Measurements from ENCODE around the gene MBNL3. TPM values are rescaled to one million over a fixed set of nuclear protein-coding genes. Genes with fewer than 3 reads are reported as not detected.

Gene MBNL3
- total and polyA plus RNA-seq, 2 donors (not counting 3 experiments of a cell fraction or from before 2014, with no cell fraction given): 1.8 to 5.6 TPM

GRCh38 chrX:132406106-132406505 lies 82.7 kb downstream of the MBNL3 start:
- Histone ChIP-seq H3K4me2 (ENCODE audit: insufficient read depth, low read length) (no peak overlapping the region), H3K9me1 (replicated peaks; ENCODE audit: control insufficient read depth, extremely low read depth, insufficient read depth, low read length) (no peaks in the 10 kb centered on the region), H3K4me3 (replicated peaks in 1 of 3; ENCODE audit: insufficient read depth in 1 of 3, low read depth in 1 of 3, low read length in 3 of 3) (no peak overlapping the region), H3K27ac (ENCODE audit: insufficient read depth, low read depth, low read length) (no peak overlapping the region), H3K36me3 (ENCODE audit: control insufficient read depth in 2 of 2, extremely low read depth in 1 of 2, insufficient read depth in 2 of 2, low read length in 2 of 2) (no peaks in the 10 kb centered on the region), H3K9me3 (replicated peaks; ENCODE audit: control insufficient read depth, insufficient read depth, low read length) (no peaks in the 10 kb centered on the region), H3K9ac (replicated peaks; ENCODE audit: extremely low read depth, insufficient read depth, low read length) (no peak overlapping the region), H3K4me1 (ENCODE audit: control insufficient read depth, extremely low read depth, insufficient read depth, low read length) (no peaks in the 10 kb centered on the region), H3K27me3 (ENCODE audit: control insufficient read depth in 2 of 2, insufficient read depth in 2 of 2, low read length in 2 of 2) (no peaks in the 10 kb centered on the region), H3K79me2 (ENCODE audit: control insufficient read depth, insufficient read depth, low read length) (no peaks in the 10 kb centered on the region), H2AFZ (ENCODE audit: low read depth, low read length) (no peak overlapping the region), H4K20me1 (replicated peaks; ENCODE audit: control insufficient read depth, extremely low read depth, insufficient read depth, low read length) (no peaks in the 10 kb centered on the region)
- dilution Hi-C loops (cut with MboI; ENCODE audit: extremely low pct_ligation_motif_present, low sequenced_read_pairs) (no loop called here), intact Hi-C loops (cut with micrococcal nuclease) (no loop called here)
- DNase-seq (ENCODE audit: low read depth, low spot score): no peak
- TF ChIP-seq MYC (IDR thresholded peaks at IDR 0.05; ENCODE audit: low read depth, low read length) (no peak), POLR2AphosphoS5 (IDR thresholded peaks at IDR 0.05; ENCODE audit: insufficient read depth, low read depth, low read length) (no peak), GATA2 (IDR thresholded peaks at IDR 0.05; ENCODE audit: insufficient read depth, insufficient read length, low read depth, low read length) (no peak), CTCF (IDR thresholded peaks at IDR 0.05; ENCODE audit: extremely low read depth in 1 of 2, insufficient read depth in 1 of 2, low read depth in 1 of 2, low read length in 2 of 2) (no peak), EZH2 (IDR thresholded peaks at IDR 0.05; ENCODE audit: borderline replicate concordance, low read depth, low read length, severe bottlenecking) (no peak), POLR2A (IDR thresholded peaks at IDR 0.05; ENCODE audit: low read depth, low read length) (no peak), FOS (IDR thresholded peaks at IDR 0.05; ENCODE audit: borderline replicate concordance, insufficient read depth, low read length) (no peak), JUN (IDR thresholded peaks at IDR 0.05; ENCODE audit: borderline replicate concordance, insufficient read depth, insufficient read length, low read depth) (no peak)
- TF ChIP-seq, protein P1, sequence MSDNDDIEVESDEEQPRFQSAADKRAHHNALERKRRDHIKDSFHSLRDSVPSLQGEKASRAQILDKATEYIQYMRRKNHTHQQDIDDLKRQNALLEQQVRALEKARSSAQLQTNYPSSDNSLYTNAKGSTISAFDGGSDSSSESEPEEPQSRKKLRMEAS (IDR thresholded peaks at IDR 0.05; ENCODE audit: insufficient read depth, insufficient read length): no peak
- ChIA-PET CTCF (interaction anchor here (0.7 kb wide), 1 partner anchor 30 kb away, joined by 3 read pairs; no protein-coding TSS in a partner anchor), POLR2A (no interaction called here)
- no peak for FAIRE-seq
- BruUV-seq (replicated peaks): no TSS peak
